GM21723 (cell line): ENCODE measurements around the gene UGT1A4.
"Not testable (repeated sequence)": the region's sequence is repeated elsewhere in the genome, so short reads cannot be mapped to it uniquely, and the experiment has no call there.

Experiments
- ATAC-seq: cut with Tn5 transposase; IDR thresholded peaks from one replicate; pipeline ENCODE4 v1.9.1; 2021; ENCODE audit warnings: mild to moderate bottlenecking, moderate library complexity; ENCODE audit not compliant: unreplicated experiment

The UGT1A4 gene

DNA sequence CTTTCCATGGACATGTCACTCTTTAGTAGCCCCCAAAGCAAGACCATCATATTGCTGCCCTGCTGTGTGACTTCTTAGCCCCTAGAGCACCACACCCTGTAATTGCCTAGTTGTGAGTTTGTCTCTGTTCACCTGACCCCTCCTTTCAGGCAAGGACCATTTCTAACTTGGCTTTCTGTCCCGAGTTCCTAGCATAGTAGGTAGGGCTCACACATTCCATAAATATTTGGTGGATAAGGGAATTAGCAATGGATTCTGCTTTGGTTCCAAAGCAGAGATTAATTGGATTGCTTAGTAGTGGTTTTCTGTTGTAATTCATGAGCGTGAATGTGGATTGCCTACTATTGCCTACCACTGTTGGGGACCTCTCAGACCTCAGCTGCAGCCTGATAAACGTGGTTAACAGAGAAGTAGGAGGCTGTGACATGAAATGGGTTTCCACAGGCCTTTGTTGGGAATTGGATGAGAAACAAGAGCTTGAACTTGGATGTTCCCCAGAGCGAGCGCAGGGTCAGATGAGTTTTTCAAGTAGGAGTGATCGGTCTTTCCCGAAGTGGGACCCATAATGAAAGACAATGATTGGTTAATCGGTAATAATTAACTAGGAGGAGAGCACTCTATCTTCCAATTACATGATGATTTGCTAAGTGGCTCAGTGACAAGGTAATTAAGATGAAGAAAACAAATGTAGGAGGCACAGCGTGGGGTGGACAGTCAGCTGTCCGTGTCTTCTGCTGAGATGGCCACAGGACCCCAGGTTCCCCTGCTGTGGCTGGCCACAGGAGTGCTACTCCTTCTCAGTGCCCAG, 28.1 kb downstream of the UGT1A4 start:
- no peak for ATAC-seq

DNA sequence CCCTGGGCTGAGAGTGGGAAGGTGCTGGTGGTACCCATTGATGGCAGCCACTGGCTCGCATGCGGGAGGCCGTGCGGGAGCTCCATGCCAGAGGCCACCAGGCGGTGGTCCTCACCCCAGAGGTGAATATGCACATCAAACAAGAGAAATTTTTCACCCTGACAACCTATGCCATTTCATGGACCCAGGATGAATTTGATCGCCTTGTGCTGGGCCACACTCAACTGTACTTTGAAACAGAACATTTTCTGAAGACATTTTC, 28.7 kb downstream of the UGT1A4 start:
- ATAC-seq: no peak

DNA sequence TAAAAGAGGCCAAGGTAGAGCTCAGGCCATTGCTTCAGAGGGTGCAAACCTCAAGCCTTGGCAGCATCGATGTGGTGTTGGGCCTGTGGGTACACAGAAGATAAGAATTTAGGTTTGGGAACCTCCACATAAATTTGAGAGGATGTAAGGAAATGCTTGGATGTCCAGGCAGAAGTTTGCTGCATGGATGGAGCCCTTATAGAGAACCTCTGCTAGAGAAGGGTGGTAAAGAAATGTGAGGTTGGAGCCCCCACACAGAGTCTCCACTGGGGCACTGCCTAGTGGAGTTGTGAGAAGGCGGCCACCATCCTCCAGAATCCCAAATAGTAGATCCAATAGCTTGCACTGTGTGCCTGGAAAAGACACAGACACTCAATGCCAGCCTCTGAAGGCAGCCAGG, 32.2 kb downstream of the UGT1A4 start:
- ATAC-seq: not testable (repeated sequence)

DNA sequence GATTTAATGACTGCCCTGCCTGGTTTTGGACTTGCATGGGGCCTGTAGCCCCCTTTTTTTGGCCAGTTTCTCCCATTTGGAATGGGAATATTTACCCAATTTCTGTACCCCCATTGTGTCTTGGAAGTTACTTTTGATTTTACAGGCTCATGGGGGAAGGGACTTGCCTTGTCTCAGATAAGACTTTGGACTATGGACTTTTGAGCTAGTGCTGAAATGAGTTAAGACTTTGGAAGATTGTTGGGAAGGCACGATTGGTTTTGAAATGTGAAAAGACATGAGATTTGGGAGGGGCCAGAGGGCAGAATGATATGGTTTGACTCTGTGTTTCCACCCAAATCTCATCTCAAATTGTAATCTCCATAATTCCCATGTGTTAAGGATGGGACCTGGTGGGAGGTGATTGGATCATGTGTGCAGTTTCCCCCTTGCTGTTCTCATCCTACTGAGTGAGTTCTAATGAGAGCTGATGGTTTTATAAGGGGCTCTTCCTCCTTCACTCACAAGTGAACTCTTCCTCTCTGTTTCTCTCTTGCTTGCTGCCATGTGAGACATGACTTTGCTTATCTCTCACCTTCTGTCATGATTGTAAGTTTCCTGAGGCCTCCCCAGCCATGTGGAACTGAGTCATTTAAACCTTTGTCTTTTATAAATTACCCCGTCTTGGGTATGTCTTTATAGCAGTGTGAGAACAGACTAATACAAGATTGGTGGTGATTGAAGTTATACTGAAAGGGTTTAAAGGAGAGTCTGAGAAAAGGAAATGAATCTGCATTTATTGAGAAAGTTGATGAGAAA, 32.9 kb downstream of the UGT1A4 start:
- not testable (repeated sequence) for ATAC-seq

DNA sequence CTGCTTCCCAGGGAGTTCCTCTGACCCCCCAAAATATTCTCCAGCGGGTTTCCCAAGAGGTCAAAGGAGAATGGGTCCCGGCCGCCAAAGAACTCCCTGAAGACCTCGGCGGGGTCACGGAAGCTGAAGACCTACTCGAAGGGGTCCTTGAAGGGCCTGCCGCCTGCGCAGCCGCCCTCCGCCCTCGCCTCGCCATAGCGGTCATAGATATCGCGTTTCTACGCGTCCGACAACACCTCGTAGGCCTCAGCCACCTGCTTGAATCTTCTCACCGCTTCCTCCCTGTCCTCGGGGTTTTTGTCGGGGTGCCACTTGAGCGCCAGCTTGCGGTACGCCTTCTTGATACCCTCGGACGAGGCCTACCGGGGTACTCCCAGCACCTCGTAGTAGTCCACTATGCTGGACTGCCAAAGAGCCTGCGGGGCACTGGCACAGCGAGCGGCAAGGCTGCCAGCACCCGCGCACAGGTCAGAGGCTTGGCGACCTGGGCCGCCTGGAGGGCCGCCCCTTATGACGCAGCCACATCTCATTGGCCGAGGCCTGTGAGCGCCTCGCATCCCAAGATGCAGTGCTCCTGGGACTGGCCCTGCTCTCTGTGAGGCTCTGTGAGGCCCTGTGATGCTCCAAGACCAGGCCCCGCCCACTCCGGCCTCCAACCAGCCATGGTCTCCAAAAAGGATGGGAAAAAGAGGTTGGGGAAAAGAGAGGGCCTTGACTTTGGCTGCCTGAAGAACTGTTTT, 36.5 kb downstream of the UGT1A4 start:
- ATAC-seq: no peak

DNA sequence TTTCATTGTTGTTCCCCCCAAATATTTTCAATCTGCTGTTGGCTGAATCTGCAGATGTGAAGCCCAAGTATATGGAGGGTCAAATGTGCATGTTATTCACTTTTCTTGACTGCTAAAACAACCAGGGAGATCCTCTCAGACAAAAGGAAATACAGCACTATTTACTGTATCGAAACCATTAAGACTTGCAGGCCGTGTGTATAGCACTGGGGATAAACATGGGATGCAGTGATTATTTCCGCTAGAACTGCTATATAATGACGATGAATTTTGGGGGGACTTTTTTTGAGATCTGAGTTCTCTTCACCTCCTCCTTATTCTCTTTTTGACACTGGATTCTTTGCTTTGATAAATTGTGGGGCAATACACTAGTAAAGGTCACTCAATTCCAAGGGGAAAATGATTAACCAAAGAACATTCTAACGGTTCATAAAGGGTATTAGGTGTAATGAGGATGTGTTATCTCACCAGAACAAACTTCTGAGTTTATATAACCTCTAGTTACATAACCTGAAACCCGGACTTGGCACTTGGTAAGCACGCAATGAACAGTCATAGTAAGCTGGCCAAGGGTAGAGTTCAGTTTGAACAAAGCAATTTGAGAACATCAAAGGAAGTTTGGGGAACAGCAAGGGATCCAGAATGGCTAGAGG, 38.0 kb downstream of the UGT1A4 start:
- no peak for ATAC-seq

DNA sequence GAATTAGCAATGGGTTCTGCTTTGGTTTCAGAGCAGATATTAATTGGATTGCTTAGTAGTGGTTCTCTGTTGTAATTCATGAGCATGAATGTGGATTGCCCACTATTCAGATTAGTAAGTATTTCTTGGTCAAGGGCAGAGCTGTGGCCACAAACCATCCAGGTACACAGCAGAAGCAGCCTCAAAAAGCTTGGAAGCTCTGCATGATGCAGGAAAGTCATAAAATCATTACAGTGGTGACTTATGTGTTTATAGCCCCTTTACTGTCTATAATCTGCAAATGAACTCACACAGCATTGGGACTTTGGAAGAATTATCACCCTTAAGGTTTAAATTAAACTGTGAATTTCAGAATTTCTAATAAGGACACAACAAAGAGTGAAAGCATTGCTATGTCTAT, 39.6 kb downstream of the UGT1A4 start:
- ATAC-seq: no peak

DNA sequence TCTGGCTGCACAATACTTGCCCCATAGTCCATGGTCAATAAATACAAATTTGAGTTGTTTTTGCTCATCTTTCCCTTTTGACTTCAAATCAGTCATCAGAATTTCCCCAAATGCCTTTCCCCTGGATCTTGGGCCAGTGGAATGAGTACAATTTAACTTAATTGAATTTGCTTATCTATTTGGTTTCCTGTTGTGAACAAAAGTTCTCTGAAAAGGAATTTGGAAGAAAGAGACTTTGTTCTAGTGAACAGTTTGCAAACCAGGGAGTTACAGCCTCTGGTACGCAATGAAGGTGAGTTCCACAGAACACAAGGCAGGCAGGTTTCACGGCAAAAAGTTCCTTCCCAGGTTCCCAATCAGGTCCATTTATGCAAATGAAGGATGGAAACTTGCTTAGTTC, 40.3 kb downstream of the UGT1A4 start:
- no peak for ATAC-seq

DNA sequence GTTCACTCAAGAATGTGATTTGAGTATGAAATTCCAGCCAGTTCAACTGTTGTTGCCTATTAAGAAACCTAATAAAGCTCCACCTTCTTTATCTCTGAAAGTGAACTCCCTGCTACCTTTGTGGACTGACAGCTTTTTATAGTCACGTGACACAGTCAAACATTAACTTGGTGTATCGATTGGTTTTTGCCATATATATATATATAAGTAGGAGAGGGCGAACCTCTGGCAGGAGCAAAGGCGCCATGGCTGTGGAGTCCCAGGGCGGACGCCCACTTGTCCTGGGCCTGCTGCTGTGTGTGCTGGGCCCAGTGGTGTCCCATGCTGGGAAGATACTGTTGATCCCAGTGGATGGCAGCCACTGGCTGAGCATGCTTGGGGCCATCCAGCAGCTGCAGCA, 41.5 kb downstream of the UGT1A4 start, which contains the start of gene UGT1A1:
TSS of gene UGT1A1 (plus strand) at position 228 of the 400 bp plus-strand sequence. CDS start at position 246, 18 bp downstream.
- no peak for ATAC-seq

DNA sequence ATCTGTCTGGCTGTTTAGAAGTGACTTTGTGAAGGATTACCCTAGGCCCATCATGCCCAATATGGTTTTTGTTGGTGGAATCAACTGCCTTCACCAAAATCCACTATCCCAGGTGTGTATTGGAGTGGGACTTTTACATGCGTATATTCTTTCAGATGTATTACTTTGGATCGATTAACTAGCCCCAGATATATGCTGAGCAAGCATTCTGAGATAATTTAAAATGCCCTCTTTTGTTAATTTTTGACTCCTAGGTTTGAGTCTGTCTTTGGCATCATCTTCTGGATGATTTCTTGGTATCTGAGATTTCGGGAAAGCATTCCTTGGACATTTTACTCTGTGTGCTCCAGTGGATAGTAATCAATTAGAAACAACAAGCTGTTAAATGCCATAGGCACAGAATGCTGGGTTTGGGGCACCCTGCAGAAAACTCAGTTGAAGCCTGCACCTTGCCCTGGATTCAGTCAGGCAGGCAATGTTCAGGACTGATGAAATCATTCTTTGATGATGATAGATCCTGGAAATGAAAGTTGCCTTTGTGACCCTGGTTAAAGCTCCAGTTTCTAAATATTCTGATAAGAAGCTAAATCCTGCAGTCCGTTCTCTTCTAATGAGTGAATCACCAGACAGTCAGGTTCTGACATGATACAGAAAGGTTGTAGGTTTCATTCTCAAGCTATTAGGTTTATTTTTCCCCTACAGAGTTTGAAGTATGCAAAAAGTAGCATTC, 42.7 kb downstream of the UGT1A4 start:
- ATAC-seq: no peak

DNA sequence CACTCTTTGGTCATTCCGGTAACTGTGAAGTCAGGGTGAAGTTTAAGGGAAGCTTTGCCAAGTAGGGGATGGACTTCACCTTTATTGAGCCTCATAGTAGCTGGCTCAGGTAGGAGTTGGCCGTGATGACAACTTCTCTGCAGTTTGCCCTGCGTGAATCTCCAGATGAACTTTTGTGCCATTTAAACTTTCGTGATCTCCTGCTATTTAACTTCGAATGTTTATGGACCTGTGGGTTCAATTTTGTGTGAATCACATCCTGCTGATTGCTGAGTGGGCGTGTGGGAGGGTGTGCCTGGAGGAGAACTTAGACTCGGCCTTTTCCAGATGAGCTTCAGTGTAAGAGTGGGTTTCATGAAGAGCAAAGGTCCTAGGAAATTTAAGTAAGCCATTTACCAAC, 45.7 kb downstream of the UGT1A4 start:
- no peak for ATAC-seq

DNA sequence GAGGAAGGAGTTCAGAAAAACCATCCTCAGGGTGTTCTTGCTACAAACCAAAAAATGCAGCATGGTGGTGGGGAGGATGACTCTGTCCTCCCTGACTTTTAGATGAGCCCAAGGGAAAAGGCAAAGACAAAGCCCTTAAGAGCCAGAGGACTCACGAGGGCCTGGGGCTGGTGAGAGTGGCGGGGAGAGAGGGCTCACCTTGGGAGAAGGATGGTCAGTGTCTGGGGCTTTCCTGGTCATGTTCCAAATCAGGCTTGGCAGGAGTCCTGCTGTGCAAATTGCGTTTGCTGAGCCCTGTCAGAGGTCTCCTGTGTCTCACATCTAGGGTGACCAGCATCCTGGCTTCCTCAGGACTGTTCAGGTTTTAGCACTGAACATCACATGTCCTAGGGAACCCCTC, 46.2 kb downstream of the UGT1A4 start:
- no peak for ATAC-seq

DNA sequence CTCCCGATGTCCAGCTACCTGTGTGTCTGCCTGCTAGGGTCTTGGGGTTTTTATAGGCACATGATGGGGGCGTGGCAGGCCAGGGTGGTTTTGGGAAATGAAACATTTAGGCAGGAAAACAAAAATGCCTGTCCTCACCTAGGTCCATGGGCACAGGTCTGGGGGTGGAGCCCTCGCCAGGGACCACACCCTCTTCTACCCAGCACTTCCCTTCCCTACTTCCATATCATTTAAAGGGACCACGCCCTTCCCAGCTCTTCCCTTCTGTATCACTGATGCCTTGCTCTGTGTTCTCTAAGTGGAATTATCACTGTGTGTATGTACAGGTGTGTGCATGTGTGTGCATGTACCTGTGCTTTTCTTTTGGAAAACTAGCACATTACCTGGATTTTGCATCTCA, 47.9 kb downstream of the UGT1A4 start:
- no peak for ATAC-seq

DNA sequence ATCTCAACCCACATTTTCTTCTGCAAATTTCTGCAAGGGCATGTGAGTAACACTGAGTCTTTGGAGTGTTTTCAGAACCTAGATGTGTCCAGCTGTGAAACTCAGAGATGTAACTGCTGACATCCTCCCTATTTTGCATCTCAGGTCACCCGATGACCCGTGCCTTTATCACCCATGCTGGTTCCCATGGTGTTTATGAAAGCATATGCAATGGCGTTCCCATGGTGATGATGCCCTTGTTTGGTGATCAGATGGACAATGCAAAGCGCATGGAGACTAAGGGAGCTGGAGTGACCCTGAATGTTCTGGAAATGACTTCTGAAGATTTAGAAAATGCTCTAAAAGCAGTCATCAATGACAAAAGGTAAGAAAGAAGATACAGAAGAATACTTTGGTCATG, 49.5 kb downstream of the UGT1A4 start:
- ATAC-seq: no peak

DNA sequence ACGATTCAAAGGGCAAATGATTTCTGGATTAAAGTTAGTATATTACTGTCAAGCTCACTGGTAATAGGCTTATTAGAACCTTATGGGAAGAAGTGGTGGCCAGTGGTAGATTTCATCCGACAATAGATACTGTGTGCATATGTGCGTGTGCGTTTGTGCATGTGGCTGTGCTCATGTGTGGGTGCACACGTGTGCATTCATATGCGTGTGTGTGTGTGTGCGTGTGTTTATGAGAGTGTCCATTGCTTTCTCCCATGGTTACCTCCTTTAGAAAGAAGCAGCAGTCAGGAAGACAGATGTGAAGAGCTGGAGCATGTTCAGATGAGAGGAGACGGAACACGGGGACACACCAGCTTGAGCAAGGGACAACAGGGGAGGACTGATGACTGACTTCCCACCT, 50.7 kb downstream of the UGT1A4 start:
- no peak for ATAC-seq

DNA sequence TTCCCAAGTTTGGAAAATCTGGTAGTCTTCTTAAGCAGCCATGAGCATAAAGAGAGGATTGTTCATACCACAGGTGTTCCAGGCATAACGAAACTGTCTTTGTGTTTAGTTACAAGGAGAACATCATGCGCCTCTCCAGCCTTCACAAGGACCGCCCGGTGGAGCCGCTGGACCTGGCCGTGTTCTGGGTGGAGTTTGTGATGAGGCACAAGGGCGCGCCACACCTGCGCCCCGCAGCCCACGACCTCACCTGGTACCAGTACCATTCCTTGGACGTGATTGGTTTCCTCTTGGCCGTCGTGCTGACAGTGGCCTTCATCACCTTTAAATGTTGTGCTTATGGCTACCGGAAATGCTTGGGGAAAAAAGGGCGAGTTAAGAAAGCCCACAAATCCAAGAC, 53.6 kb downstream of the UGT1A4 start:
- ATAC-seq: no peak

DNA sequence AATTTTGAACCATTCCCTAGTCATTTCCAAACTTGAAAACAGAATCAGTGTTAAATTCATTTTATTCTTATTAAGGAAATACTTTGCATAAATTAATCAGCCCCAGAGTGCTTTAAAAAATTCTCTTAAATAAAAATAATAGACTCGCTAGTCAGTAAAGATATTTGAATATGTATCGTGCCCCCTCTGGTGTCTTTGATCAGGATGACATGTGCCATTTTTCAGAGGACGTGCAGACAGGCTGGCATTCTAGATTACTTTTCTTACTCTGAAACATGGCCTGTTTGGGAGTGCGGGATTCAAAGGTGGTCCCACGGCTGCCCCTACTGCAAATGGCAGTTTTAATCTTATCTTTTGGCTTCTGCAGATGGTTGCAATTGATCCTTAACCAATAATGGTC, 54.0 kb downstream of the UGT1A4 start:
- no peak for ATAC-seq

DNA sequence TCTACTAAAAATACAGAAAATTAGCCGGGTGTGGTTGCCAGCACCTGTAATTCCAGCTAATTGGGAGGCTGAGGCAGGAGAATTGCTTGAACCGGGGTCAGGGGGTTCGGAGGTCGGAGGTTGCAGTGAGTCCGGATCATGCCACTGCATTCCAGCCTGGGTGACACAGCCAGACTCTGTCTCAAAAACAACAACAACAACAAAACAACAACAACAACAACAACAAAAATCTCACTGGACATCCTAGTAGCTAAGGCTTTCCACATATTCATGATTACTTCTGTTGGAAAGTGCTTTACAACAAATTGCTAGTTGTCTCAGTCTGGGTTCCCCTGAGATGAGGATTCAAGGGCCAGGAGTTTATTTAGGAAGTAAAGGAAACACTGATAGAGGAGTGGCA, 55.3 kb downstream of the UGT1A4 start:
- ATAC-seq: no peak

DNA sequence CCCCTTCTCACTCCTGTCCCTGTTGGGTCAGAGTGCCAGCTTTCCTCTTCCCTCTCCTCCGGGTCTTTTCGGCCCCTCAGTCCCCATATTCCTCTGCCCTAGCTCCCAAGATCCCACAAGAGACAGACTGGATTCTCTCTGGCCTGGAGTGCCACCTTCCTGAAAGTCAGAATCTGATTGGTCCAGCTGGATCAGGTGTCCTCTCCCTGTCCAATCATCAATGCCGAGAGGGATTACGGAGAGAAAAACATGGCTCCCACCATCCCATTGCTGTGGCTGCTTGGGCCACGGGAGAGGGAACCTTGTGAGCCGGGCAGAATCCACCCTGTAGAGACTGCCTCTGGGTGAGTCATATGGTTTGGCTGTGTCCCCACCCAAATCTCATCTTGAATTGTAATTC, 56.9 kb downstream of the UGT1A4 start:
- ATAC-seq: no peak

DNA sequence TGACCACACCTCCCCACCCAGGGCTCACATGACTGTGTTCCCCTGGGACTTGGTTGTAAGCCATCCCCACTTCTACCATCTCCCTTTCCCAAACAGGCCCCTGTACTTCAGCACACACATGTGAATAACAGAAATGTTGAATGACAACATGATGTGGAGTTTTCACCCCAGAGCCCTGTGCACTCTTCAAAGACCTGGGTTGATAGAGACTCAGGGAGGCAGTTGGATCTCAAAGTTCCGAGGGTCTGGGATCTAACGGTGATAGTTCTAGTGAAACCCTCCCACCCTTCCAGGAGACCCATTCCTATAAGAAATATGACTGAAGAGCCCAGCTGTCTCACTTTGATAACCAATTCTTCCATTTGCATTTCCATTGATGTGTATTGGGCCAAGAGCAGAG, 59.5 kb downstream of the UGT1A4 start, which contains the start of gene MROH2A:
TSS of gene MROH2A (plus strand) at position 301 of the 400 bp plus-strand sequence. CDS start 1,029 bp downstream, outside the sequence.
- ATAC-seq: no peak
